NT2/D1 (cell line): ENCODE results near the gene GPR22.

Experiments
- SUZ12 ChIP-seq: IDR thresholded peaks from 2 replicates; pipeline ENCODE4 v1.6.1; 2011; ENCODE audit not compliant: insufficient read length, insufficient read depth; ENCODE audit errors: extremely low read depth
- ZNF274 ChIP-seq: IDR thresholded peaks from 2 replicates; pipeline ENCODE4 v1.6.1; 2011; ENCODE audit warnings: mild to moderate bottlenecking, low read depth, low read length

DNA sequence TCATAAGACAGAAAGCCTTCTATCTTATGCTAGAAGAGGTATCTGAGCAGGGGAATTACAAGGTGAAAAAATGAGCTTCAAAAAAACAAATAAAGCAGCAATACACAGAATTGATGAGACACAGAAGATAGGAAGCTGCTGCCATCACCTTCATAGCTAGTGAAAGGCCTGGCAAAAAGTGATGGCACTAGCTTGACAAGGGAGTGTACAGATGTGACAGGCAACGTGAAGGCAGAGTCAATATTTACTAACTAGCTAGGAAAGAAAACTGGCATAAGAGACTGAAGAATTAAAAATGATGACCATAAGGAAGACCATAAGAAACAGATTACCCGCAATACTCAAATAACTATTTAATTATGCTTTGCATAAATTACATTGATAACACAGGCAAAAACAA, 9.4 kb downstream of the GPR22 start:
- TF ChIP-seq SUZ12 (no peak), ZNF274 (no peak)
